Left lobe of liver (tissue), 2 donors: ENCODE measurements around the gene IQCK. TPM values are rescaled to one million over a fixed set of nuclear protein-coding genes. Genes with fewer than 3 reads are reported as not detected.

Experiments
- ATAC-seq: fragments of 200-7000 bp; cut with Tn5 transposase; one replicate; pipeline ENCODE4 v1.9.1; 2020; ENCODE audit warnings: mild to moderate bottlenecking, moderate library complexity
- DNase-seq: peaks from one replicate; pipeline ENCODE4 v3.0.0-alpha.2; 2020; ENCODE audit warnings: low spot score
- total RNA-seq: library from RNA; stranded (reverse); gene quantifications from one replicate; pipeline ENCODE4 v1.2.1, GENCODE V29; 2021
- donor health status: DM: no; HTN: no; CAD: no; lungs with moderate emphysema.
- donor health status: DM: no; HTN: yes; CAD: no.

IQCK gene
- total RNA-seq, 1 donor from 2014 or later, result 2.5 TPM

DNA sequence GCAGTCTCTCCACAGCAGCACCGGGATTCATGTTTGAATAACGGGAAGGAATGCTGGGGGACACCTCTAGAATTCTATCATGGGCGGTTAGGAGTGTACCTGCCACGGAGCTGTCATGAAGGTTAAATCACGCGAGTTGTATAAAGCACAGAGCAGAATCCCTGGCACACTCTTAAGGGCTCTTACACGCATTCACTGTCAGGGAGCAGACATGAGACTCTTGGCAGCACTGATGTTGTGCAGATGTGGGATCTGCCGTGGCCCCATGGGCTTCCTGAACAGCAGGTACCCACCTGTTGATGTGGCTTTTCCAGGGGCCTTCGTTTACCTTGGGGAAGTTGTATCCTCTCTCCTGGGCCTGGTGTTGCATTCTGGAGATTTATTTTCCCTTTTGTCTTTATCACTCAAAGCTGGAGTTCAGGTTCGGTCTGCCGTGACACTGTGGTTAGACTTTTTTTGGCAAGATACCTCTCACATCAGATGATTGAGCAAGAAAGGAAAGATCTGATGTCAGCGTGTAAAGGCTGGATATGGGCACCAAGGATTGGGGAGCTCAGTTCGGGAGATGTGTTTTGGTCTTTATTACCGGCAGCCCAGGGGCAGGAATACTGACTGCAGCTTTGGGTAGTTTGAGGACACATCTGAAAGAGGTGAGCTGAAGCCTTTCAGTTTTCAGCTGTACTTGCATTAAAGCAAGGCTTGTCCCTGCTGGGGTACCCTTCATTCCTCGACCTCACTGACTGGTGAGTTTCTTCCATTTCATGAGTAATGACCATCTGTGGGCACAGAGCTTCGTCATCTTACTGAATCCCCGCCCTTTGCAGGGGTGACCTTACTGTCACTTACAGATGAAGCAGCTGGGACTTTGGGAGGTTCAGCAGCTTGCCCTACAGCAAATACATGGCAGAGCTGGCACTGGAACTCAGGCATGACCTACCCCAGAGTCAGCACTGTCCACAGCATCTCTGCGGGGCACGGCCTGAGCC lies 19.3 kb upstream of the IQCK start:
- ATAC-seq (peak; percentile 77), DNase-seq (no peak)

DNA sequence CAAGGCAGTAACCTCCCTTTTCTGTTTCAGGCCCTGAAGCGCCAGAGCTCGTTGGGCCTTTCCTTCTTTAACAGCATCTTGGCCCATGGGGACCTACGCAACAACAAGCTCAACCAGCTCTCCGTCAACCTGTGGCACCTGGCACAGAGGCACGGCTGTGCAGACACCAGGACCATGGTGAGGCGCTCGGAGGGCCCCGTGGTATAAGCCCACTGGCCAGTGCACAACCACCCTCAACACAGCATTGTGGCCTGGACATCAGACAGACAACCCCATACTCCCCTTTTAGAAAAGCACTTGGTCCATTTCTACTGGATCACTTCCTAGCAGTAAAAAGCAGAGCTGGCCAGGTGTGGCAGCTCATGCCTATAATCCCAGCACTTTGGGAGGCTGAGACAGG lies 18.6 kb upstream of the IQCK start:
- no peak for DNase-seq
- no peak for ATAC-seq

DNA sequence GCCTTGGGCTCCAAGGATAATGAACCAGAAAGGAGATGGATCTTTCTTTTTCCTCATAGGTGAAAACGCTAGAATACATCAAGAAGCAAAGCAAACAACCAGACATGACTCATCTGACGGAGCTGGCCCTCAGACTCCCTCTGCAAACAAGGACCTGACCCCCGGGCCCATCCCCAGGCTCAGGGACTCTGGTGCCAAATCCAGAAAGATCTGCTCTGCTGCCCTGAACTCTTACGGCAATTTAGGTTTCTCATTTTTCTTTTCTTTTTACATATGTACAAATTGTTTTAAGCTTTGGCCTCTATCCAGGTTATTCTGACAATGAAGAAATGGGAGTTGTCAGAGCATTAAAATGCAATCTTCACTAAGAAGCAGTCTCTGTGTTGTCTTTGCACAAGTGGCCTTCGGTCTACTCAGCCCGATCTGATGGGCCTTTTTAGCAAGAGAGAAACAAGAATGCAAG lies 17.7 kb upstream of the IQCK start:
- ATAC-seq (peak; percentile 78), DNase-seq (peak; percentile 60)

DNA sequence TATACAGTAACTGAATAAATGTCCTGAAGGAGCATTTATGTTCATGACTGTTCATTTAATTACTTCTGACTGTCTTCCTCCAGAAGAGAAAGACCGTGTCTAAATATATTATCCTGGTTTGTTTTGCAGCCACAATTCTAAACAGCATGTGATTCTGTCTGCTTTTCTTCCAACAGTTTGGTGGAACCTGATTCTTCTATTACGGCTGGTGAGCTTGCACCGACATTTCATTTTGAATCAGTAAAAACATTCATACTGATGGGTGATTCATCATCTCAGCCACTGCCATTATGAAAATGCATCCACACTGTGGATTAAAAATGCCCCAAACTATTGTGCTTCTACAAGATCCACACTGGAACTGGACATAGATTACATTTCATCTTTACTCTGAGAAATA lies 17.0 kb upstream of the IQCK start:
- ATAC-seq, result no peak
- no peak for DNase-seq

DNA sequence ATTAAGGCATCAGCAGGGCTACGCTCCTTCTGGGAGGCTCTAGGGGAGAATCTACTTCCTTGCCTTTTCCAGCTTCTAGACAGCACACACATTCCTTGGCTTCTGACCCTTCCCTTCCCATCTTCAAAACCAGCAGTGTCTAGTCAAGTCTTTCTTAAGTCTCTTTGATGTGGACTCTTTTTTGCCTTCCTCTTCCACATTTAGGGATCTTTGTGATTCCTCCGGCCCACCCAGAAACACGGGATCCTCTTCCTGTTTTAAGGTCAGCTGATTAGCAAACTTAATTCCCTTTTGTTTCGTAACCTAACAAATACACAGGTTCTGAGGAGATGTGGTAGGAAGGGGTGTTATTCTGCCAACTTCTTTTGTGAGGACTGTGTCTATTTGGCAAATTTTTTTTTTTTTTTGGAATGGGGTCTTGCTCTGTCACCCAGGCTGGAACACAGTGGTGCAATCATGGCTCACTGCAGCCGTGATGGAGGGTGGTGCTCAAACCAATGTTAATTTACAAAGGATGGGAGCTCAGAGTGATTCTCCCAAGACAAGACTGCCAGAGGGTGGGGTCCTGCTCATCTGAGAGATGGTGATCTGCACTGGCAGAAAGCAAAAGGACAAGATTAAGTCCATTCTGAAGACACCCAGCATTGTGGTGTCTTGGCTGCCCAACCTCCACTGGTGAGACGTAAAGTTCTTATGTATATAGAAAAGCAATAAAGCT lies 14.7 kb upstream of the IQCK start:
- DNase-seq (no peak), ATAC-seq (no peak)

DNA sequence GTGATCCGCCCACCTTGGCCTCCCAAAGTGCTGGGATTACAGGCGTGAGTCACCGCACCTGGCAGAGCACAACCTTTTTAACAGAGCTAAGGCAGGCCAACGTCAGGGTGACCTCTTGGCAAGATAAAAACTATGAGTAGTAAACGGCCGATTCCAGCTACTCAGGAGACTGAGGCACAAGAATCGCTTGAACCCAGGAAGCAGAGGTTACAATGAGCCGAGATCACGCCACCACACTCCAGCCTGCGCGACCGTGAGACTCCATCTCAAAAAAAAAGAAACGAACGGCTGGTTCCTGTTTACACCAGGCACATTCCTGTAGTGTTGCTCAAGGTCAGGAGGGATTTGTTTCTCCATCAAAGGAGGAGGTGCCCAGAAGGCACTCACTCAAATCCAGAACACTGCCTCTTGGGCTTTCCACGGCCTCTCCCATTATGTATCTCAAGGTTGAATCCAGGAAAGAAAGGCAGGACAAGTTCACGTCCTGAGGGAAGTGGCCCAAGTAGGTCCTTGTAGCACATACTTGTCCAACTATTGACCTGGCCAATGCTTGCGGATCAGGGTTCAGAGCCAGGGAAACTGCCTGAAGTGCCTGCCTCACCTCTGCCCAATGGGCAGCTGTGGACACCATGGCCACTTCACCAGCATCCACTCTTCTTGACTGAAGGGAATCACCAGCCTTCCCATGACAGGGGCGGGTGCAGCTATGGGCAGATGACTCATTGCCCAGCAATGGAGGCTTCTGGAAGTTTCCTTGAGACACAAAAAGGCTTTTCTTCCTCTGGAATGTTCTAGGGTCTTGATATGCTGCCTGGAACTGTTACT lies 13.5 kb upstream of the IQCK start:
- no peak for ATAC-seq
- DNase-seq, result no peak

DNA sequence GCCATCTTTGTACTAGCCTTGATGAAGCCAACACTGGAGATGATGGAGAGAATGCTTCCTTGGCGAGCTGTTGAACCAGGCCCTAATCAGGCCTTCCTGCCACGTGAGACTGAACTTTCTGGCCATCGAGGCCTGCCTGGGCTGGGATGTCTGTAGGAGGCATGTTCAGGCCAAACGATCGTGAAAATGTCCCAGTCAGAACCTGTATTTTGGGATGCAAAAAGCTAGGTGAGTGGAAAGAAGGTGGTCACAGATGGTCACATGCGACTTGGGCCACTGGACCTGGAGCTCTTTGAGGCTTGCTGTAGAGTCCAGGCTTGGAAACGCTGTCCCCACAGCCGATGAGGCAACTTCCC lies 12.9 kb upstream of the IQCK start:
- ATAC-seq, result no peak
- no peak for DNase-seq

DNA sequence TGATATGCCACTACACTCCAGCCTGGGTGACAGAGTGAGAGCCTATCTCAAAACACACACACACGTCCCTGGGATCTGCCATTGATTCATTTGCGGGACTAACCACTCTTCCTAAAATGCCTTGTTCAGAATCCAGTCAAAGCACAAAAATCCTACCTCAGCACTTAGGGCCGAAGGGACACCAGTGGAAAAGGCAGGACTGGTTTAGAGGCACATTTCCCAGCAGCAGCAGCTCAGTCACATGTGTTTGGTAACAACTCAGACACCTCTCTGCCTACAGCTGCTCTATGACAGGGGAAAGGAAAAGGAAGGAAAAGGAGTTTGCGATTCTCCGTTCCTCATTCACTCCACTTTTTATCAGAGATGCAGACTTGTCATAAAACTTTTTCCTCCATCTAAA lies 12.2 kb upstream of the IQCK start:
- DNase-seq, result no peak
- no peak for ATAC-seq

DNA sequence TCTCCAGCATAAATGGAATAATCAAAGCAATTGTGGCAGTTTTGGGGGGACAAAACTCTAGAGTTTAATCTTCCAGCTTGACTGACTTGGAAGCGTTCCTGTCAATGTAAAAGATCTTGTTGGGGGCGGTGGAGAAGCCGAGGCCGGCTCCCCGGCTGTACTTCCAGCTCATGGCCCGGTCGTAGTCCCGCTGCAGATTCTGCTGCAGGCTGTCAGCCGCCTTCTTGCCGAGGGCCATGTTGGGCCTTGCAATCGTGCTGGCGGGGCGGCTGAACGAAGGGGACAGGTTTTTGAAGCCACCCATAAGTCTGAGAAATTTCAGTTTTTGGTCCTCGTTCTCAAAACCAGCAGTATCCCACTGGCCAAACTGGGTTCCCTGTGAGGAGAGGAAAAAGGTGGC lies 11.2 kb upstream of the IQCK start:
- DNase-seq (no peak), ATAC-seq (no peak)

DNA sequence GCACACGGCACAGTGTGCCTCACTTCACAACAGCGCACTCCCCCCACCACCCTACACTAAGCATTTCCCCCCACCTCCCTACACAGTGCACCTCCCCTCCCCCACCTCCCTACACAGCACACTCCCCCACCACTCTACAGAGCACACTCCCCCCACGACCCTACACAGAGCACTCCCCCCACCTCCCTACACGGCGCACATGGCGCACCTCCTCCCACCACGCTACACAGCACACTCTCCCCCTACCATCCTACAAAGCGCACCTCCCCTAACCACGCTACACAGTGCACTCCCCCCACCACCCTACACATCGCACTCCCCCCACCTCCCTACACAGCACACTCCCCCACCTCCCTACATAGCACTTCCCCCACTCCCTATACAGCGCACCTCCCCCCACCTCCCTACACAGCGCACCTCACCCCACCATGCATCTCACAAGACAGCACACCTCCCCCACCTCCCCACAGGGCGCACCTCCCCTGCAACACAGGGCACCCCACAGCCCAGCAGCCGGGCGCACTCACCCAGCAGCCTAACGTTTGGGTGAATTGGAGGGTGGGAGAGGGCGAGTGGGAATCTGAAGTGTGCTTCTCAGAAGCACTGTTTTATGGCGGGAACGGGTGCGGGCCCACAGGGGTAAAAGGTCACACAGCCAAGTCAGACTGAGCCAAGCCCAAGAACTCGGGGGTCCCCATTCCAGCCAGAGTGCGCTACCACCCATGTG lies 10.3 kb upstream of the IQCK start:
- DNase-seq, result no peak

DNA sequence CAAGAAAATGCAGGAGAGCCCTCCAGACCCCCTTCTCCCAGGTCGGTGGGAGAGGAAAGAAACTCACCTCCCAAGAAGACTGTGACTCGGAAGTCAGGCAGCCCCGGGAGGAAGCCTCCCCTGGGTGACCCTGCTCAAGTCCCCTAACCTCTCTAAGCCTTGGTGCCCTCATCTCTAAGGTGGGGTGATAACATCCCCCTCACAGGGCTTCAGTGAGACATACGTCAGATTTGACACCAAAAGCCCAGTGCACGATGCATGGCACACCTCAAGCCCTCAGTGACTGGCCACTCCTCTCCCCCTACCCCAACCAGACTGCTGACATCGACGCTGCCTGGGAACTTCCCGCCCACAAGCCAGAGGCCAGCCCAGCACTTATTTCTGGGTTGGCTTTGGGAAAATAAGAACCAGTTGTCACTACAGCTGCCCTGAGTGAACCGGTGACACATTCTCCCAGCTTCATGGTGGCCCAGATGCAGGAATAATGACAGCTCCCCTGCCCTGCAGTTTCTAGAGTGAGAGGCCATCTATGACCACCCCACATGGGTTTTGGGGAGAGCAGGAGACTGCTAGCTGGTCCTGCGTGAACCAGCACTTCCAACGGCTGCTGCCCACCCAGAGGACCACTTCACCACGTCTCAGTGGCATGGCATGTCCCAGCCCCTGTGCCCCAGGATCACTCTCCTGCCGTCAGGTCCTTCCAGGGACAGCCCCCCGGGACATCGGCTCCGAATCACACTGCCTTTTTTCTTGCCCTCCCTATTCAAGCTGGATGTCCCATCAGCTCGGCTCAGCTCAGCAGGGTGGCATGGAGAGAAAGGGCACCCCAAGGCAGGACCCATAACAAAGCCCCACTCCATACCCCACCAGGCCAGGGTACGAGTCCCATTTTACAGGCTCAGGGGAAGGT lies 9.5 kb upstream of the IQCK start:
- ATAC-seq (no peak), DNase-seq (no peak)

More for the DNA sequence above, 10.3 kb upstream of the IQCK start:
- ATAC-seq, result no peak

DNA sequence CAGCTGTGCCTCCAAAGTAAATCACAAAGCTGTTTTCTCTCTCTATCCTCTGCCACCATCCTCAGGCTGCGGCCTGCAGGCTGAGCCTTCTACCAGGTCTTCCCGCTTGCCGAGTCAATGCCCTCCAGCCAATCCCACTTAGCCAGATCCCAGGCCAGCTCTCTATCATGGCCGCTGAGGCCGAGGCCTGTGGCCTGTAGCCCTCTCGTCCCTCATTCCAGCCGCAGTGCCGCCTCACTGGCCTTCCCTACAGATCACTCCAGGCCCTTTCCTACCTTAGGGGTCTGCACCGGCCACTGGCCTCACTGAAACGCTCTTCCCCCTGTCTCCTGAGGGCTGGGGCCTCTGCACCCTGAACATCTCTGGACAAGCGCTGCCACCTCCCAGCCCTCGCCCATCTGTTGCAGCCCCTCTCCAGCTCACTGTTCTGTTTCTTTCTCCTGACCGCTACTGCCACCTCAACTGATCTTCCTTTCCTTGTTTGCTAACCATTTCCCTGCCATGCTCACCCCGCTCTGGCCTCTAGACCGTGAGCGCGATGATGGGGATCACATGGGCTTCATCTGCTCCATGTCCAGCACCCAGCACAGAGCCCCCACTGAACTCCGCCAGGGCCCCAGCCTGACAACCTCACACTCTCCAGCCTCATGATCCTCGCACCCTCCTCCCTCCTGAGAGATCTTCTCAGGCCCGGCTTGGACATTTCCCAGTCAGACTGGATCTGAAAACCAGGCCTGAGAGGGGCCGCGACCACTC lies 8.5 kb upstream of the IQCK start:
- ATAC-seq (no peak), DNase-seq (no peak)

DNA sequence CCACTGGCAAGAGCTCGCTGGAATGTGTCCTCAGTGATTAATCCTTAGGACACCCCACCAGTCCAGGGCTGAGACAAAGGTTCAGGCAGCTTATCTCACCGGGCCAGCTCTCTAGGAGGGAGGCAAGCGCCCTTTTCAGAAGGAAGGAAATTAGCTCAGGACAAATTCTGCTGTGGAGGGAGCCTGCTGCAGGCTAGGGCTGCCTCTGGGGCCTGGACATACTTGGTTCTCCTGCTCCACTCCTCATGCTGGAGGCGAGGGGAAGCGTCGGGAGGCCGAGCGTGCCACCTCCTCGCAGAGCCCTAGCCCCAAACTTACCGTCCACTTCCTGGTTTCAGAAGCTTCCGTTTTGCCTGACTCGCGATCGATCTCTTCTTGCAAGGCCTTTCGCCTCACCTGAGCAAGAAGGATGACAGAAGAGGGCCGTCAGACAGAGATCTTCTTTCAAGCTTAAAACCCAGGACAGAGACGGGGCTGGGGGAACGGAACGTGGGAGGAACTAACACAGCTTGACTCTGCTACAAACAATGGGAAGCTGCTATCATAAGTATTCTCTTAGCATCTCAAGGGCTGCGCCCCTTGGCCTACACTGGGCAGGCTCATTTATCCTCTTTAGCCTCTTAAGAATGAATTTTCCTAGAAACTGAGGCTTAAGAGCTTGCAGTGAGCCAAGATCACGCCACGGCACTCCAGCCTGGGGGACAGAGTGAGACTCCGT lies 7.7 kb upstream of the IQCK start:
- ATAC-seq, result peak; percentile 23
- DNase-seq, result no peak

DNA sequence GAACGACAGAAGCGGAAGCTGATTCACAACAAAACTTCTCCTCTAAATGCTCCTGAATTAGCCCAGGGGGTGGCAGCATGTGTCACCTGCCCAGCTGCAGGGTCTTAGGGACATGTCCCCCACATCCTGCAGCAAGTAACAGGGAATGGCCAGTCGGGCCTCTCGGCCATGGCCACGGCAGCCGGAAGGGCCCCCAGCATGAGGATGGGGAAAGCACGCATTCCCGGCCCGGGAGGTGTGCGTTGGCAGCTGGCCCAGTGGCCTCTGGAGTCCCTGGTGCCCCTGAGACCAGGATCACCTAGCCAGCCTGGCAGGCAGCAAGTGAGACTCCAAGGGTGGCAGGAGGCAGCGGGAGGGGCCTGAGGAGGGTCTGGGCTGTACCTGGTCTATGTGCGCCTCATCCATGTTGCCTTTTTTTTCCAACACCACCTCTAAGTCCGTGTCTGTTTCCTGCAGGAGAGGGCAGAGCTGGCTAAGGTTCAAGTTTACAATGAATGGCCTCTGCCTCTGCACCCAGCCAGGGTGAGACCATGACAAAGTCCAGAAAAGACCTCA lies 7.0 kb upstream of the IQCK start:
- DNase-seq (no peak), ATAC-seq (peak; percentile 22)

DNA sequence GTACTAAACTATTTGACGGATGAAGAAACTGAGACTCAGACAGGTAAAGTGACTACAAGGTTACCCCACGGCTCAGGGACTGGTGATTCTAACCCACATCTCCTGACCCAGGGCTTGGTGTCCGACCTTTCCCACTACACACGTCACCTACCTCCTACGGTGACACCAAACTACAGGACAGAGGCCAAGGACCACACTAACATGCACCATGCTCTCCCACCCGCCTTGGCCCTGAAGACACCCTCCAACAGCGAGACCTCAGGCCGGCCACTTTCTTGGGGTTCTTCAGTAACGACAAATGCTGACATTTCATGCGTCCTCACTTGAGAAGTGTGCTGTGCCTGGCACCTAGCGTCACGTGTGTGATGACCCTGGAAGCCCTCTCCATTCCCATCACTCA lies 6.4 kb upstream of the IQCK start:
- no peak for ATAC-seq
- DNase-seq, result no peak

DNA sequence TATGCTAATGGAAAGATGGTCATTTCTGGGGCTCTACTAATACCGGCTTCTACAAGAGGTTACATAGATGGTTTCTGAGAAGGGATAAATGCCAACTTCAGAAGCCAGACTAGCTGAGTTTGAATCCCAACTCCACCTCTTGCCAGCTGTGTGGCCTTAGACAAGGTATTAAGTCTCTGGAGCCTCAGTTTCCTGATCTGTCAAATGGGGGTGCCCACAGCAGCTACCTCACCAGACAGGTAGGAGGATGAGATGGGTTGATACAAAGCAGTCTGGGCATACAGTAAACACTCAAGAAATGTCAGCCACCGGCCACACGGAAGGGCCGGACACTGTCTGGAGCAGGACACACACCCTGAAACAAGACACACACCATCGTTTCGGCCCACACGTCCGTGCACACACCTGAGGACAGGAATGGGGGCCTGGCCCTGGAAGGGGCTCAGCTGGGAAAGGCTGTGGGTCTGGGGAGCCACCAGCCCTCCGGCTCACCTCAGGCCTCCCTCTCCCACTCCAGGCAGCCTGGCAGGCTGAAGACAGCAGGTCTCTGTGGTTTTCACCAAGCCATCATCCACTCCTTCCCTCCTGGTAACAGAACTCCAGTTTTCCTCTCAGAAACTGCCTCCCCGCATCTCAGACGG lies 5.5 kb upstream of the IQCK start:
- DNase-seq (no peak), ATAC-seq (no peak)

DNA sequence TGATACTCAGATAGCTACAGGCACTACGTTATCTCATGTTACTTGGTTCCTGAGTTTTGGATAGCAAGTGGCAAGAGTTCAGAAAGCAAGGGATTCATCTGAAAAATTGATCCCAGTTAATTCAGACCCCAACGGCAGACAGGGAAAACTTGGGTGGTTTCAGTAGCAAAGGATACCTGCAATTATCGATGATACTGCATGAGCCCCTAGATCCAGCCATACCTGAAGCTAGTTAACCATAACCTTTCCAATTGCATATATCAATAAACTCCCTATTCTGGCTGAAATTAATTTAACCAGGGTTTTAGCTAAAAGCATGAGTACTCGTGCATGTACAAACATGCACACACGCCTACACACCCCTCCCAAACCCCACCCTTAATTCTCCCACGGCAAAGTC lies 4.4 kb upstream of the IQCK start:
- ATAC-seq, result no peak

More for the DNA sequence above, 4.4 kb upstream of the IQCK start:
- DNase-seq, result no peak
